Fibroblast of the aortic adventitia (primary cell): ENCODE data around the gene NCK2. TPM values are rescaled to one million over a fixed set of nuclear protein-coding genes. Genes with fewer than 3 reads are reported as not detected.

Experiments used
- DNase-seq: peaks from one replicate; pipeline ENCODE4 v3.0.0-alpha.2; 2010; ENCODE audit warnings: low read depth
- H3K4me3 ChIP-seq: 2 replicates; pipeline ENCODE4 v1.5.1; 2011; ENCODE audit warnings: low read depth, mild to moderate bottlenecking, control low read depth, low read length, moderate library complexity
- CTCF ChIP-seq: IDR thresholded peaks from 2 replicates; pipeline ENCODE4 v1.5.1; 2011; ENCODE audit warnings: mild to moderate bottlenecking, low read length, control low read depth, inconsistent platforms; ENCODE audit not compliant: insufficient read depth
- total RNA-seq: library from RNA; depleted of rRNA; stranded (reverse); fragments of >200 nt; gene quantifications from 2 replicates; pipeline ENCODE4 v1.2.3, GENCODE V29; 2012; ENCODE audit warnings: low replicate concordance

Gene NCK2
- total RNA-seq, 1 donor, result 9.4 TPM

- DNase-seq, result no peak
- no peak for TF ChIP-seq CTCF
- H3K4me3 ChIP-seq, result no peak overlapping the region
These were observed 3.9 kb downstream of the NCK2 start for GRCh38 chr2:105748566-105748965.

GRCh38 chr2:105749583-105750400, 5.1 kb downstream of the NCK2 start:
- DNase-seq, result no peak
- no peak overlapping the region for H3K4me3 ChIP-seq
- TF ChIP-seq CTCF, result no peak

- no peak for TF ChIP-seq CTCF
- no peak overlapping the region for H3K4me3 ChIP-seq
- DNase-seq, result no peak
These were observed 6.0 kb downstream of the NCK2 start for GRCh38 chr2:105750735-105751134.

GRCh38 chr2:105751272-105751671, 6.6 kb downstream of the NCK2 start:
- no peak overlapping the region for H3K4me3 ChIP-seq
- no peak for DNase-seq
- no peak for TF ChIP-seq CTCF

GRCh38 chr2:105752691-105753358, 8.1 kb downstream of the NCK2 start:
- no peak overlapping the region for H3K4me3 ChIP-seq
- no peak for TF ChIP-seq CTCF
- DNase-seq, result no peak

- H3K4me3 ChIP-seq, result no peak overlapping the region
- TF ChIP-seq CTCF, result no peak
- no peak for DNase-seq
These were observed 8.7 kb downstream of the NCK2 start for GRCh38 chr2:105753380-105753779.
